Right lobe of liver (tissue), 6 donors: ENCODE data around the gene SRPK1. TPM values are rescaled to one million over a fixed set of nuclear protein-coding genes. Genes with fewer than 3 reads are reported as not detected.

ENCODE experiments used
- ATAC-seq, 4 donors: fragments of 200-7000 bp; cut with Tn5 transposase; one replicate each; pipeline ENCODE4 v1.9.1; 2020; ENCODE audit warnings: mild to moderate bottlenecking in 4 of 4, moderate library complexity in 4 of 4
- DNase-seq, 3 donors: peaks; one replicate each; pipeline ENCODE4 v3.0.0-alpha.2; 2020
- H3K27ac ChIP-seq, 3 donors: fragments of 200-600 bp; one replicate each; pipeline ENCODE4 v1.8.0; 2022
- H3K27me3 ChIP-seq, 2 donors: fragments of 200-600 bp; one replicate each; pipeline ENCODE4 v1.8.0; 2022
- H3K36me3 ChIP-seq, 4 donors: fragments of 200-600 bp; sonication (generic) in 1 of 4; one replicate each; pipeline versions ENCODE4 v1.5.1 to v1.8.0; 2017 to 2022; ENCODE audit warnings: control low read depth in 1 of 4
- H3K4me1 ChIP-seq, 4 donors: fragments of 200-600 bp; sonication (generic) in 1 of 4; one replicate each; pipeline versions ENCODE4 v1.5.1 to v1.8.0; 2017 to 2022; ENCODE audit warnings: control low read depth in 1 of 4
- H3K4me3 ChIP-seq, 3 donors: fragments of 200-600 bp; one replicate each; pipeline ENCODE4 v1.8.0; 2022
- H3K9me3 ChIP-seq, 4 donors: fragments of 200-600 bp; sonication (generic) in 1 of 4; one replicate each; pipeline versions ENCODE4 v1.5.1 to v1.8.0; 2017 to 2022; ENCODE audit warnings: control low read depth in 1 of 4
- POLR2A ChIP-seq: fragments of 450-650 bp; IDR thresholded peaks from one replicate; pipeline ENCODE4 v1.6.1; 2017; ENCODE audit warnings: antibody characterized with exemption, mild to moderate bottlenecking
- WGBS: methylation state at CpG from one replicate; pipeline ENCODE4 v1.1.6; 2018; ENCODE audit warnings: low coverage, low lambda C conversion rate; ENCODE audit not compliant: insufficient coverage; ENCODE audit errors: missing lambda C conversion rate; 5-methylcytosine and 5-hydroxymethylcytosine counted together
- intact Hi-C, 2 donors: fragments of 100-400 bp; cut with DNase I; formaldehyde crosslinking; loops; one replicate each; pipeline versions ENCODE4 v1.11.2 to v1.14.1; 2022
- total RNA-seq, 6 experiments: library from RNA; depleted of rRNA in 2 of 6; stranded (reverse); fragments of >200 nt in 2 of 6; fragmentation: NEBNext Ultra II Directional in 3 of 6; extraction: Animal tissue kit (Norgen Biotek cat#: 25700) in 3 of 6; gene quantifications; one replicate each; pipeline versions ENCODE4 v1.1.0 to v1.2.4, GENCODE V29; 2016 to 2023
- TF ChIP-seq, protein P1 (sequence below), 4 donors: fragments of 200-600 bp in 3 of 4; fragments of 450-650 bp in 1 of 4; IDR thresholded peaks; one replicate each; pipeline versions ENCODE4 v1.5.1 to v1.8.0; 2016 to 2022; ENCODE audit warnings: antibody characterized with exemption in 4 of 4, mild to moderate bottlenecking in 2 of 4
- donor health status: DM: no; HTN: yes; CAD: no.
- donor health status: DM: no; HTN: no; CAD: no.
- donor health status: DM: no; HTN: no; CAD: no.
- donor health status: DM: no; HTN: yes; CAD: no.
- donor health status: DM: no; HTN: yes; CAD: no.

Gene SRPK1
- total RNA-seq, 6 experiments from 2014 or later: 18.4 to 64.1 (median 26.4) TPM

DNA sequence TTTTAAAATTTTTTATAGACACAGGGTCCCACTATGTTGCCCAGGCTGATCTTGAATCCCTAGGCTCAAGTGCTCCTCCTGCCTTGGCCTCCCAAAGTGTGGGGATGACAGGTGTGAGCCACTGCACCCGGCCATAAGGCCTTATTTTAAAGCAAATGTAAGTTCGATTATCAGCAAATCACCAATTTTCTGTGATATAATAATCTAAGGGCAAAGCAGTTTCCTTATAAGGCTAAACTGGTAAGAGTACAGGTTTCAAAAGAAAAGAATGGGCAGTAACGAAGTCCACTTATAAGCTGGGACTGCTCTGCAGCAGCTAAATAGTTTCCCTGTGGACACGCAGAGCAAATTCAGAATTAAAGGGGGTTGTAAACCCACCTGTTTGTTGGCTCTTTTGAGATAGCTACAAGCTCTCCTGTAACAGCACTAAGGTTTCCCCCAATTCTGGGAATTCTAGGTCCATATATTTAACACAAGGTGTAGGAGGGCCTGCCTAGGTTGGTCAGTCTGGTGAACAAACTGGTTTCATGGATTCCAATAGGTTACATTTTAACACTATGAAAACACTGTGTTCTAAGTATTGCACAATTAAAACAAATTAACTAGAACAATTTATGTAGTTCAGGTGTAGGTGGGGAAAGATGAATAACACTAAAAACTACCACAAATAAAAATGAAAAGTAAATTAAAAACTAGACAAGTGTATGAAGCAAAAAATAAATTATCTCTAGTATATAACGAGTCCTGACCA, 89.5 kb downstream of the SRPK1 start:
- ATAC-seq (peak; percentile 89 to 94 (median 92)), DNase-seq (no peak)
- peak; percentile 33 for TF ChIP-seq POLR2A
- TF ChIP-seq, protein P1, sequence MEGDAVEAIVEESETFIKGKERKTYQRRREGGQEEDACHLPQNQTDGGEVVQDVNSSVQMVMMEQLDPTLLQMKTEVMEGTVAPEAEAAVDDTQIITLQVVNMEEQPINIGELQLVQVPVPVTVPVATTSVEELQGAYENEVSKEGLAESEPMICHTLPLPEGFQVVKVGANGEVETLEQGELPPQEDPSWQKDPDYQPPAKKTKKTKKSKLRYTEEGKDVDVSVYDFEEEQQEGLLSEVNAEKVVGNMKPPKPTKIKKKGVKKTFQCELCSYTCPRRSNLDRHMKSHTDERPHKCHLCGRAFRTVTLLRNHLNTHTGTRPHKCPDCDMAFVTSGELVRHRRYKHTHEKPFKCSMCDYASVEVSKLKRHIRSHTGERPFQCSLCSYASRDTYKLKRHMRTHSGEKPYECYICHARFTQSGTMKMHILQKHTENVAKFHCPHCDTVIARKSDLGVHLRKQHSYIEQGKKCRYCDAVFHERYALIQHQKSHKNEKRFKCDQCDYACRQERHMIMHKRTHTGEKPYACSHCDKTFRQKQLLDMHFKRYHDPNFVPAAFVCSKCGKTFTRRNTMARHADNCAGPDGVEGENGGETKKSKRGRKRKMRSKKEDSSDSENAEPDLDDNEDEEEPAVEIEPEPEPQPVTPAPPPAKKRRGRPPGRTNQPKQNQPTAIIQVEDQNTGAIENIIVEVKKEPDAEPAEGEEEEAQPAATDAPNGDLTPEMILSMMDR (IDR thresholded peaks at IDR 0.05): no peak
- H3K27me3 ChIP-seq: no peaks in the 10 kb centered on the region
- peak overlapping the region; percentile 53 to 97 (median 83) for H3K27ac ChIP-seq
- no peaks in the 10 kb centered on the region for H3K9me3 ChIP-seq
- H3K36me3 ChIP-seq: peaks cover 0 to 1% (median 0%) of the 10 kb centered on the region in 4 donors
- 44% methylated on average over 5 of the region's 5 CpGs for WGBS
- H3K4me1 ChIP-seq: peaks cover 0 to 24% (median 3%) of the 10 kb centered on the region in 4 donors
- H3K4me3 ChIP-seq: no peak overlapping the region
- intact Hi-C loops: no loop called here

DNA sequence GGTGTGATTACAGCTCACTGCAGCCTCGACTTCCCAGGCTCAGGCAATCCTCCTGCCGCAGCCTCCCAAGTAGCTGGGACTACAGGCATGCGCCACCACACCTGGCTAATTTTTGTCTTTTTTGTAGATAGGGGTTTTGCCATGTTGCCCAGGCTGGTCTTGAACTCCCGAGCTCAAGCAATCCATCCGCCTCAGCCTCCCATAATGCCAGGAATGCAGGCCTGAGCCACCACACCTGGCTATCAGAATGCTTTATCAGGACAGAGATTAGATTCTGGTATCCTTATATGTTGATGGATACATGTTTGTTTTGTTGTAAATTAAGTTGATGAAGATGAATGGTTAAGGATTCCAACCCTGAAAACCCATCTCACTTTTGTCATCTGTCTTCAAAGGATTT, 91.6 kb downstream of the SRPK1 start:
- WGBS: 91% methylated on average over 3 of the region's 5 CpGs
- H3K9me3 ChIP-seq: no peaks in the 10 kb centered on the region
- no peak overlapping the region for H3K4me3 ChIP-seq
- DNase-seq (no peak), ATAC-seq (no peak)
- H3K27me3 ChIP-seq: no peaks in the 10 kb centered on the region
- intact Hi-C loops: no loop called here
- H3K4me1 ChIP-seq: peaks cover 0 to 24% (median 3%) of the 10 kb centered on the region in 4 donors
- TF ChIP-seq, protein P1 (IDR thresholded peaks at IDR 0.05): no peak
- no peak for TF ChIP-seq POLR2A
- H3K36me3 ChIP-seq: peaks cover 0 to under 1% (median 0%) of the 10 kb centered on the region in 4 donors
- H3K27ac ChIP-seq: no peak overlapping the region

DNA sequence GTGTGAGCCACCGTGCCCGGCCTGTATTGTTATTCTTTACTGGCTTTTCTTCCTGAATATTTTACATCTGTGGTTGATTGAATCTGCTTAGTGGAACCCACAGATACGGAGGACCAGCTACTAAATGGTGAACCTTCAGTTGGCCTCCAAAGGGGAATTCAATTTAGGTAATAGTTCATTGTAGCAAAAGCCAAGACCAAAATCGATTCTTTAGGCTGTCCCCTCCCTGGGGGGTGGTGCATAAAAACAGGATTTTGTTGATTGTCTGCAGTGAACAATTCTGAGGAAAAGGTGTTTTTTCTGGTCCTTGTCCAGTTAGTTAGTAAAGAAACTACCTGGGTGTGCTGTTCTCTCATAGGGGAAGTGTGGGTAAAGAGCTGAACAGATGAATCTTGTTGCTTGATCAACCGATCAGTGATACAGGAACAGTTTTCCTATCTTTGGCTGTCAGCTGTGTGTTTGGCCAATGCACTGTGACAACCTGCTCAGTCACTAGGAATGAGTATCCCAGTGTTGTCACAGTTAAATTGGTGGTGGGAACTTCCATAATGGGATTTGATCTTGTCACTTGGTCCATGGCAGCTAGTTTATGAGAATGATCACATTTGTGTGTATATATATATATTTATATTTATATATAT, 96.2 kb downstream of the SRPK1 start:
- intact Hi-C loops: no loop called here
- DNase-seq (no peak), ATAC-seq (peak; percentile 21 to 81 (median 57))

DNA sequence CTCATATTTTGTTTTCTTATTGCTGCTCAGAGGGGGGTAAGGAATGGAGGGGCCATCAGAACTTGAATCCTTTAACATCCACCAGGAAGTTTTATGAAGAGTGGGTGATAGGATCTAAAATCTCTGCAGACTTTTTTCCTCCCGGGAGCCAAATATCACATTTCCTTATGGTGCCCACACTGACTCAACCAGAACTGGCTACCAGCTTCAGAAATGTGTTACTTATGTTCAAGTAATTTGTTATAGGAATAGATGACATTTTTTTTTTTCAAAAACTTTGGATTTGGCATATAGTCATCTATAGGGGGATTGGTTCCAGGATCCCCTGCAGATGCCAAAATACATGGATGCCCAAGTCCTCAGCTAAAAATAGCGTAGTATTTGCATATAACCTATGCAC, 97.3 kb downstream of the SRPK1 start:
- H3K27ac ChIP-seq: no peak overlapping the region
- H3K4me1 ChIP-seq: no peaks in the 10 kb centered on the region
- H3K36me3 ChIP-seq: no peaks in the 10 kb centered on the region
- intact Hi-C loops: no loop called here
- DNase-seq (no peak), ATAC-seq (no peak)
- no peaks in the 10 kb centered on the region for H3K27me3 ChIP-seq
- WGBS: 80% methylated on average over 2 of the region's 2 CpGs
- no peak for TF ChIP-seq POLR2A
- TF ChIP-seq, protein P1 (IDR thresholded peaks at IDR 0.05): no peak
- H3K9me3 ChIP-seq: no peaks in the 10 kb centered on the region
- no peak overlapping the region for H3K4me3 ChIP-seq

More for the DNA sequence above, 96.2 kb downstream of the SRPK1 start:
- Histone ChIP-seq H3K9me3 (no peaks in the 10 kb centered on the region), H3K27me3 (no peaks in the 10 kb centered on the region), H3K27ac (no peak overlapping the region), H3K4me3 (no peak overlapping the region), H3K4me1 (no peaks in the 10 kb centered on the region), H3K36me3 (no peaks in the 10 kb centered on the region)
- TF ChIP-seq, protein P1 (IDR thresholded peaks at IDR 0.05): no peak
- no peak for TF ChIP-seq POLR2A
- WGBS: 36% methylated on average over 4 of the region's 5 CpGs
